ENCODE data around the gene CCDC8.
"Not testable (repeated sequence)": the region's sequence is repeated elsewhere in the genome, so short reads cannot be mapped to it uniquely, and the experiment has no call there.

The CCDC8 gene

GRCh38 chr19:46402725-46403124, 10.6 kb downstream of the CCDC8 start:
- no peak overlapping the region for H3K4me3 ChIP-seq (ENCODE audit: low read length)
- DNase-seq (ENCODE audit: low read depth), result no peak
- TF ChIP-seq CTCF (conservative IDR thresholded peaks at IDR 0.05; ENCODE audit: low read depth, low read length), result no peak

GRCh38 chr19:46397801-46398479, 15.4 kb downstream of the CCDC8 start:
- not testable (repeated sequence) for DNase-seq (ENCODE audit: low read depth); H3K4me3 ChIP-seq (ENCODE audit: low read length)

GRCh38 chr19:46394402-46394797, 19.0 kb downstream of the CCDC8 start:
- H3K4me3 ChIP-seq (ENCODE audit: low read length), result no peak overlapping the region
- DNase-seq (ENCODE audit: low read depth), result no peak
- no peak for TF ChIP-seq CTCF (conservative IDR thresholded peaks at IDR 0.05; ENCODE audit: low read depth, low read length)

- TF ChIP-seq CTCF (conservative IDR thresholded peaks at IDR 0.05; ENCODE audit: low read depth, low read length), result no peak
- no peak for DNase-seq (ENCODE audit: low read depth)
- H3K4me3 ChIP-seq (ENCODE audit: low read length), result no peak overlapping the region
These were observed 19.6 kb downstream of the CCDC8 start for GRCh38 chr19:46393456-46394401.

GRCh38 chr19:46392837-46393236, 20.5 kb downstream of the CCDC8 start:
- no peak for TF ChIP-seq CTCF (conservative IDR thresholded peaks at IDR 0.05; ENCODE audit: low read depth, low read length)
- no peak overlapping the region for H3K4me3 ChIP-seq (ENCODE audit: low read length)
- DNase-seq (ENCODE audit: low read depth), result no peak

- TF ChIP-seq CTCF (conservative IDR thresholded peaks at IDR 0.05; ENCODE audit: low read depth, low read length), result no peak
- no peak overlapping the region for H3K4me3 ChIP-seq (ENCODE audit: low read length)
- DNase-seq (ENCODE audit: low read depth), result no peak
These were observed 21.0 kb downstream of the CCDC8 start for GRCh38 chr19:46392252-46392801.

Measured in retinal pigment epithelial cell (primary cell).